ENCODE results near the gene SPRN.
"Not testable (repeated sequence)": the region's sequence is repeated elsewhere in the genome, so short reads cannot be mapped to it uniquely, and the experiment has no call there.

Gene SPRN

GRCh38 chr10:133439517-133440461, 15.4 kb upstream of the SPRN start:
- no peak for DNase-seq

DNA sequence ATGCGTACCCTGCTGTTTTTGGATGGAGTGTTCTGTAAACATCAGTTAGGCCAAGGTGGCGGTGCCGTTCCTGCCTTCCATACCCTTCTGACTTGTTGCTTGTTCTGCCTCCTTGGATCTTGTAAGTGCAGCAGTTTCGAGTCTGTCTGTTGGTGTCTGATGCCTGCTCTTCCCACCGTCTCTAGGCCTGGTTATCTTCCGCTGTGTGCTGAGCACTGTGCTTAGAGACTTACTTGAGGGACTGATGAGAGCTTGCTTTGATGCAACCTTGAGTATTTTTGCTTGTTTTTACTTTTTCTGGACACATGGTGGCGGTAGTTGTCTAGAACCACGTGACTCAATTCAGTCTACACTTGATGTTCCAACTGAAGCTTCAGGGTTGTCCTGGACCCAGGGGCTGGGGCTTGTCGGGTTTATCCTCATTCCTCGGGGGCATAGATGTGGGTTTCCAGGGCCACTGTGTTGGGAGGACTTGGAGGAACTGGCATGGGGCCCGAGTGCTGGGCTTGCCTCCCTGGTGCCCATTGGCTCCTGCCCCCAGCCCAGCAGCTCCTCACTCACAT, 14.4 kb upstream of the SPRN start:
- DNase-seq: no peak

- not testable (repeated sequence) for DNase-seq
Observed at GRCh38 chr10:133432789-133433188, 8.4 kb upstream of the SPRN start.

DNA sequence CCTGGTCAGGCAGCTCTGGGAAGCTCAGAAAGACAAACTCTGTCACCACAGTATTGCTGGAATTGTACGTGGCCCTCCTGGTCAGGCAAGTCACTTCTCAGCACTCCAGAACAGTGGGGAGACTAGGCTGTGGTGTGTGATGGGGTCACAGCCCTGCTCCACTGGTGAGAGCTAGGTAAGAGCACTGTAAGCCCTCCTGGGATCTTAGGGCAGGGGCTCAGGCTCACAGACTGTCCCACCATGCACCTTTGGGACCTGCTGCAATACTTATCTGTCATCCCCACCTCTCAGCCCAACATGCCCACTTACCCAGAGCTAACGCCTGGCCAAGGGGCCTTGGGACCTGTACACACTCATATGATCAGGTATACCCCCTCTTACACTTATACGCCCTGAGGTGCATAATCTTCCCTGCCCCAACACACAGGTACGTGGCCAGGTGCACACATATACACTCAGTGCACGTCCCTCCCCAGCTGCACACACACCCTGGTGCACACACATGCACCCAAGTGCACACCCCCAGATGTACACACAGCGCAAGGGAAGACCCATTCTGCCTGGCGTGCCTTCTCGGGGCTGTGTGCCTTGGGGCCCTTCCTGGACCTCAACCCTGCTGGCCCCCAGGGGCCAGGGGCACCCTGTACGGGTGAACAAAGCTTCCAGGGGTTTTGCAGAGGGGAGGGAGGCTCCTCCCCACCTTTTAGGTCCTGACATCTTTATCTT, 7.6 kb upstream of the SPRN start:
- DNase-seq: not testable (repeated sequence)

- DNase-seq: not testable (repeated sequence)
Observed at GRCh38 chr10:133429571-133429970, 5.1 kb upstream of the SPRN start.

- not testable (repeated sequence) for DNase-seq
Observed at GRCh38 chr10:133424102-133424501, 323 bp downstream of the SPRN start.

GRCh38 chr10:133422807-133423771, 1.3 kb downstream of the SPRN start:
- DNase-seq: no peak

DNA sequence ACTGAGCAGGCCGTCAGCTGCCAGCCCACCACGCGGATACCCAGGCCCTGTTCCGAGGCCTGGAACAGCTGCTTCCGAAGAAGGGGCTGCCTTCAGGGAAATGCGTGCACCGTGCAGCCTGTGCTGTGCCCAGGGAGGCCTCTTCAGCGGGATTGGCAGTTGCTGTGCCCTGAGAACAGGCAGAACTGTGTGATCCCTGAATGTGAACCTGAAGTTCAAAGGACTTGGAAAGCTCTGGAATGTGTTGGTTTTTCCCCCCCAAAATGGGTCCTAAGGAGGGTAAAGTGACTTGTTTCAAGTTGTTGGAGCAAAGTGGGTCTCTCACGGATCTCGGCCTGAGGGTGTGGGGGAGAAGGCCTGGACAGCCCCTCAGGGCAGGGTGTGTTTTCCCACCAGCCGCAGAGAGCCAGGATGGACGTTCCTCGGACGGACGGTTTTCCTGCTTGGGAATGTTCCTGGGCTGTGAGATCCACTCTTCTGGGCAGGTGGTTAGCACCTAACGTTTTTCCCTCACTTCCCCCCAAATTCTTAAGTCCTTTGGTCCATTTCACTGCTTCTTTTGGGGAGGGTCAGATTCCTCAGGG, 2.1 kb downstream of the SPRN start:
- DNase-seq: no peak

DNA sequence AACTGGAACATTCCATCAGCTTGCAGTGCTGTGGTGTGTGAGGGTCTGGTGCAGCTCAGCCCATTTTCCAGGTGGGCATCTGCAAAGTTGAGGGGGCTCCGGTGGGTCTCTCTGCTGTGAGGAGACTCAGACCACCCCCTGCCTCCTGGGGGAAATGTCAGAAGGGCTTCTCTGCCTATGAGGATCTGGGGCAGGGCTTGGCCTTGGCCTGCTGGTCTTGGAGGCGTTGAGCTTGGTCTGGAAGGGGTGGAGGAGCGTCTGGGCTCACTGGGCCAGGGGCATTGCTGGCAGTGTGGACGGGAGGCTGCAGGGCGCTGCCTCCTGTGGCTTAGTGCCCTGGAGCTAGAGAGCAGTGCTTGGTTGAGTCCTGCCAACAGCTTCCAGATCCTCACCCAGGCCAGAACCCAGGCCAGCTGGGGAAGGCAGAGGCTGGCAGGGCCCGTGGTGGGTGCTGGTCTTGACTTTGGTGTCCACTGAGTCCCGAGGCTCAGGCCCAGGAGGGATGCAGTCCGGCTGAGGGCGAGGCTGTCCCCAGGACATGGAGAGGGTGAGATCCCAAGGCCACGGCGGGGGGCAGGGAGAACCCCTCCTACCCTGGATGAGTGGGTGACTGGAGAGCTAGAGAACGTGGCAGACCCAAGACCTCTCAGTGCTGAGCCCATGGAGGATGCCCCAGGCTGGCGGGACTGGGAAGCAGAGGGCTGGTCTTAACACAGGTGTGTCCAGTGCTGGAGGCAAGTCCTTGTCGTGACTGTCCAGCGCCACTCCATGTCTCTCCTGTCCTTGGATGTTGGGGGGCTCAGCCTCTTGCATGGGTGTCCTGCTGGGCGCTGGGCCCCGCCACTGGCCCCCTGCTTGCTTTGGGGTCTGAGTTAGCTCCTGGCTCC, 2.8 kb downstream of the SPRN start:
- no peak for DNase-seq

GRCh38 chr10:133420579-133420978, 3.8 kb downstream of the SPRN start:
- no peak for DNase-seq

- no peak for DNase-seq
Observed at GRCh38 chr10:133420028-133420427, 4.4 kb downstream of the SPRN start.

- DNase-seq: no peak
Observed at GRCh38 chr10:133419211-133419950, 5.0 kb downstream of the SPRN start.

DNA sequence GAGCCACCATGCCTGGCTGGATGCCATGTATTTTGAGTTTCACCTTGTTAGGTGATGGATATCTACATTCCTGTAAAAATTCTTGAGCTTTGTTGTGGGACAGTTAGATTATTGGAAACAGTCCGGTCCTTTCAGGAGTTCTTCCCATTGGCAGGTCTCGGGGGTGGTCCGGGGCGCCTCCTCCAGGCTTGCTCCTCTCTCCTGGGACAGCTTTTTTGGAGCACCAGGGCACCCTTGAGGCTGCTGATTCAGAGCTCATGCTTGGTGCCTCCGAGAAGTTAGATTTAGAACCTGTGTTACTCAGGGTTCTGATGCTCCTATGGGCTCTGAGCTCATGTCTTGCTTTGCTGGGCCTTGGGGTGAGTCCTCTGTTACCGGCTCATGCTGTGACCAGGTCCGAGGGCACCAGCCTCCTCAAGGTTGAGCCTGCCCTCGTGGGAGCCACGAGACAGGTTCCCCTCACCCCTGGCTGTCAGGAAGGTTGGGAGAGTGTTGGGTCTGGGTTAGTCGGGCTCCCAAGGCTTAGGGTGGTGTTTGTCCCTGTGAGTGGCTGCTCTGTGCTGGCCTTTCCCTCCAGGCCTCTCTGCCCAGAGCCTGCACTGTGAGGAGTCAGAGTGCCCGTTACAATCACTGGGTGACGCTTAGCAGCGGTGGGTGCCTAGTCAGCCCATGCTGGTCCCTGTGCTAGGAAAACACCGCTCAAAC, 6.0 kb downstream of the SPRN start:
- DNase-seq: no peak

GRCh38 chr10:133415752-133416151, 8.7 kb downstream of the SPRN start:
- no peak for DNase-seq

- DNase-seq: not testable (repeated sequence)
Observed at GRCh38 chr10:133414401-133414800, 10.0 kb downstream of the SPRN start.

DNA sequence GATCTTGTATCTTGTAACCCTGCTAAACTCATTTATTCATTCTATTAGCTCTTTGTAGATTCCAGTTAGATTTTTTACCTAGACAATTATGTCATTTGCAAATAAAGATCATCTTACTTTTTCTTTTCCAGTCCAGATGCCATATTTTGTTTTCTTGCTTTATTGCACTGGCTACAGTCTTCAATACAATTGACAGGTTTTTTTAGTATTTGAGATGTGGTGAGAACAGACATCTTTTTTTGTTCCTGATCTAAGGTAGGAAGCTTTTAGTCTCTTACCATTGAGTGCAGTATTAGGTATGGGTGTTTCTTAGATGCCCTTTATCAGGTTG, 12.1 kb downstream of the SPRN start:
- DNase-seq: no peak

DNA sequence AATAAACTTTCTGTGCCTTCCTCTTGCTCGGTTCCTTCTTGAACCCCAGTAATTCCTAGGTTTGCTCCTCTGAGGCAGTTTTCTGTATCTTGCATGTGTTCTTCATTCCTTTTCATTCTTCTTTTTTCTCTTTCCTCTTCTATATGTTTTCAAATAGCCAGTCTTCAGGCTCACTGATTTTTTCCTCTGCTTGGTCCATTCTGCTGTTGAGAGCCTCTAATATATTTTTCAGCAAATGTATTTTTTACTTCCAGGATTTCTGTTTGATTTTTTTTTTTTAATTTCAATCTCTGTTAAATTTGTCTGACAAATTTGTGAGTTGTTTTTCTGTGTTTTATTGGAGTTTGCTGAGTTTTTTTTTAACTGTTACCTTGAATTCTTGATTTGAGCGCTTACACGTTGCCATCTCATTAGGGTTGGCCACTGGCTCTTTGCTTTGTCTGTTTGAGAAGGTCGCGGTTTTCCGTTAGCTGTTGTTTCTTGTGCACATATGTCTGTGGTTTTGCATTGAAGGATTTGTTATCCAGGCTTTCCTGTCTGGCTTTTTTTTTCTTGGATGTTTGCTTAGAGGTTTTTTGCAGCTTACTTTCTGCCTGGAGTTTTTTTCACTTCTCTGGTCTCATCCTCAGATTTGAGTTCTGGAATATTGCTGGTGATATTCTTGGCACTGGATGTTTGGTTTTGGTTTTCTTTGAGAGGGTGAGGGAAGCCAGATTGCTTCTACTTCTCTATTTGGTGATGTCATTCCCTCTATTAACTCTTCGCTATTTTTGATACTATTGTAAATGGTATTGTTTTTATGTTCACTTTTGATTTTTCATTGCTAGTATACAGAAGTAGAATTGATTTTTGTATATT, 12.7 kb downstream of the SPRN start:
- DNase-seq: no peak

DNA sequence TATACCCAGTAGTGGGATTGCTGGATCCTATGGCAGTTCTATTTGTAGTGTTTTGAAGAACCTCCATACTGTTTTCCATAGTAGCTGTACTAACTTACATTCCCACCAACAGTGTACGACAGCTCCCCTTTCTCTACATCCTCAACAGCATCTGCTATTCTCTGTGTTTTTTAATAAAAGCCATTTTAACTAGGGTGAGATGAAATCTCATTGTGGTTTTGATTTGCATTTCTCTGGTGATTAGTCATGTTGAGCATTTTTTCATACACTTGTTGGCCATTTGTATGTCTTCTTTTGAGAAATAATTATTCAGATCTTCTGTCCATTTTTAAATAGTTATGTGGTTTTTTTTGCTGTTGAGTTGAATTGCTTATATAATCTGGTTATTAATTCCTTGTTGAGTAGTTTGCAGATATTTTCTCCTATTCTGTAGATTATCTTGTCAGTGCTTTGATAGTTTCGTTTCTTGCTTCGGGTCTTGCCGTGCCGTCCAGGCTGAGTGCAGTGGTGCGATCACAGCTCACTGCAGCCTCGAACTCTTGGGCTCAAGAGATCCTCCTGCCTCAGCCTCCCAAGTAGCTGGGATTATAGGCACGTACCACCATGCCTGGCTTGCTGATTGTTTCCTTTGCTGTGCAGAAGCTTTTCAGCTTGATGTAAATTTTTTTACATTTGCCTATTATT, 18.4 kb downstream of the SPRN start:
- peak; percentile 52 for DNase-seq
